H1 (cell line): ENCODE data around the gene CNTN5. TPM values are rescaled to one million over a fixed set of nuclear protein-coding genes. Genes with fewer than 3 reads are reported as not detected.

ENCODE experiments used
- ASH2L ChIP-seq: fragments of 200-600, 300-600 bp; sonication (generic); IDR thresholded peaks from one replicate; pipeline ENCODE4 v1.7.1; 2017; ENCODE audit warnings: low read length
- polyA plus RNA-seq, 7 experiments: library from polyadenylated mRNA; depleted of rRNA in 3 of 7; stranded (reverse) in 5 of 7; unstranded in 2 of 7; fragments of >200 nt in 5 of 7; fragments of 200-250 nt in 2 of 7; gene quantifications; 1 replicate in 5 of 7; 2 replicates in 1 of 7; 4 replicates in 1 of 7; pipeline versions ENCODE4 v1.2.1 to v1.2.3, GENCODE V29; 2011 to 2013; ENCODE audit warnings: missing spikeins in 2 of 7, mixed read lengths in 2 of 7
- total RNA-seq: library from RNA; stranded (reverse); fragmentation: NEBNext Ultra II Directional; extraction: Animal tissue kit (Norgen Biotek cat#: 25700); gene quantifications from 2 replicates; pipeline ENCODE4 v1.2.1, GENCODE V29; 2021

Gene CNTN5
- total and polyA plus RNA-seq, 2 of the 8 experiments (the other 6 are each of a cell fraction or from before 2014, with no cell fraction given): not detected

- TF ChIP-seq ASH2L: no peak
Measured at GRCh38 chr11:99683933-99684332, 663.2 kb downstream of the CNTN5 start (continued).
